NOMO-1 treated with dmso at 0.1 percent for 144 hours (cell line): ENCODE measurements around the gene PAK6.

Source experiments
- DNase-seq: peaks from one replicate; lab custom pipeline; 2025; ENCODE audit not compliant: unreplicated experiment; lab: John Stamatoyannopoulos, UW

PAK6 gene

GRCh38 chr15:40275523-40275922, 36.7 kb downstream of the PAK6 start:
- DNase-seq: no peak

- no peak for DNase-seq
Observed at GRCh38 chr15:40275954-40276353, 37.1 kb downstream of the PAK6 start.

- no peak for DNase-seq
Observed at GRCh38 chr15:40276927-40277326, 38.1 kb downstream of the PAK6 start.

GRCh38 chr15:40277471-40277870, 38.6 kb downstream of the PAK6 start:
- peak; percentile 51 for DNase-seq

GRCh38 chr15:40278026-40278425, 39.2 kb downstream of the PAK6 start:
- no peak for DNase-seq

GRCh38 chr15:40279437-40280141, 40.7 kb downstream of the PAK6 start:
- DNase-seq: no peak

- DNase-seq: no peak
Observed at GRCh38 chr15:40280260-40281056, 41.6 kb downstream of the PAK6 start.

GRCh38 chr15:40281057-40281800, 42.4 kb downstream of the PAK6 start:
- no peak for DNase-seq

- DNase-seq: no peak
Observed at GRCh38 chr15:40281801-40282146, 42.9 kb downstream of the PAK6 start.

- DNase-seq: peak; percentile 33
Observed at GRCh38 chr15:40282147-40282868, 43.4 kb downstream of the PAK6 start.

GRCh38 chr15:40282869-40283614, 44.2 kb downstream of the PAK6 start, which contains the start of gene ANKRD63:
Gene ANKRD63 (minus strand): TSS chr15:40283064. CDS start chr15:40282586, 478 bp downstream.
- DNase-seq: no peak

GRCh38 chr15:40283615-40284300, 44.9 kb downstream of the PAK6 start:
- no peak for DNase-seq

- DNase-seq: no peak
Observed at GRCh38 chr15:40285151-40285550, 46.3 kb downstream of the PAK6 start.

GRCh38 chr15:40285554-40286011, 46.7 kb downstream of the PAK6 start:
- no peak for DNase-seq

GRCh38 chr15:40286061-40286532, 47.2 kb downstream of the PAK6 start:
- no peak for DNase-seq

- no peak for DNase-seq
Observed at GRCh38 chr15:40286794-40287193, 47.9 kb downstream of the PAK6 start.

- DNase-seq: no peak
Observed at GRCh38 chr15:40287505-40287904, 48.6 kb downstream of the PAK6 start.

GRCh38 chr15:40287968-40288367, 49.1 kb downstream of the PAK6 start:
- DNase-seq: no peak

GRCh38 chr15:40289140-40289775, 50.4 kb downstream of the PAK6 start:
- no peak for DNase-seq
